SK-N-SH (cell line): Measurements from ENCODE around the gene PICALM. TPM values are rescaled to one million over a fixed set of nuclear protein-coding genes. Genes with fewer than 3 reads are reported as not detected.

Experiments used
- CTCF ChIA-PET: fragments of 300-600, 350-600 bp; formaldehyde crosslinking; extraction: SDS; loops from one replicate; lab custom pipeline; 2021; lab: Yijun Ruan, JAX
- POLR2A ChIA-PET: fragments of 350-600 bp; sonication (Branson Sonifier 250); formaldehyde crosslinking; extraction: SDS; loops from one replicate; lab custom pipeline; 2020; ENCODE audit warnings: antibody characterized with exemption, inconsistent platforms; lab: Yijun Ruan, JAX
- DNase-seq: peaks from one replicate; pipeline ENCODE4 v3.0.0; 2012
- H2AFZ ChIP-seq: fragments of 200-600 bp; sonication (generic); 2 replicates; pipeline ENCODE4 v1.8.1; 2016; ENCODE audit warnings: antibody characterized with exemption, mild to moderate bottlenecking, low read depth
- H3F3A ChIP-seq: fragments of 200-600 bp; sonication (generic); replicated peaks from 2 replicates; pipeline ENCODE3; 2016; ENCODE audit warnings: antibody characterized with exemption, mild to moderate bottlenecking; ENCODE audit not compliant: insufficient read depth
- H3K27ac ChIP-seq, 2 experiments: fragments of 200-500 bp in 1 of 2; fragments of 200-600 bp in 1 of 2; sonication (Bioruptor generic) in 1 of 2; sonication (generic), shearing (Covaris generic) in 1 of 2; 2 replicates each; pipeline versions ENCODE4 v1.5.1 to v1.6.1; 2014 to 2016; ENCODE audit warnings: low read depth in 2 of 2, inconsistent platforms in 1 of 2, low read length in 1 of 2, mild to moderate bottlenecking in 1 of 2, mixed read lengths in 1 of 2
- H3K27me3 ChIP-seq: fragments of 200-600 bp; sonication (generic), shearing (Covaris generic); 2 replicates; pipeline ENCODE4 v1.6.1; 2016; ENCODE audit warnings: mixed run types; ENCODE audit not compliant: insufficient read depth
- H3K36me3 ChIP-seq, 2 experiments: fragments of 200-500 bp in 1 of 2; fragments of 200-600 bp in 1 of 2; sonication (Bioruptor generic) in 1 of 2; sonication (generic) in 1 of 2; replicated peaks in 1 of 2; 2 replicates each; pipeline versions ENCODE3 to v1.5.1; 2014 to 2016; ENCODE audit warnings: low read length in 1 of 2, mild to moderate bottlenecking in 1 of 2; ENCODE audit not compliant: insufficient read depth in 2 of 2, control insufficient read depth in 1 of 2
- H3K4me1 ChIP-seq, 2 experiments: fragments of 200-500 bp in 1 of 2; fragments of 200-600 bp in 1 of 2; sonication (Bioruptor generic) in 1 of 2; sonication (generic), shearing (Covaris generic) in 1 of 2; 2 replicates each; pipeline versions ENCODE4 v1.5.1 to v1.6.1; 2014 to 2016; ENCODE audit warnings: low read depth in 1 of 2, low read length in 1 of 2, mixed run types in 1 of 2; ENCODE audit not compliant: insufficient read depth in 2 of 2, control insufficient read depth in 1 of 2
- H3K4me2 ChIP-seq: fragments of 200-600 bp; sonication (generic), shearing (Covaris generic); 2 replicates; pipeline ENCODE4 v1.6.1; 2017; ENCODE audit warnings: mixed run types
- H3K4me3 ChIP-seq, 2 experiments: fragments of 200-500 bp in 1 of 2; fragments of 200-600 bp in 1 of 2; sonication (Bioruptor generic) in 1 of 2; sonication (generic), shearing (Covaris generic) in 1 of 2; 2 replicates each; pipeline versions ENCODE4 v1.5.1 to v1.8.1; 2014 to 2016; ENCODE audit warnings: low read depth in 2 of 2, inconsistent platforms in 1 of 2, low read length in 1 of 2, mild to moderate bottlenecking in 1 of 2, mixed read lengths in 1 of 2, moderate library complexity in 1 of 2
- H3K79me2 ChIP-seq: fragments of 200-600 bp; sonication (generic); 2 replicates; pipeline ENCODE4 v1.8.1; 2017; ENCODE audit warnings: mild to moderate bottlenecking; ENCODE audit not compliant: insufficient read depth
- H3K9ac ChIP-seq: fragments of 200-600 bp; sonication (generic); 2 replicates; pipeline ENCODE4 v1.6.1; 2017; ENCODE audit warnings: mixed run types
- H3K9me2 ChIP-seq: fragments of 200-600 bp; sonication (generic); 2 replicates; pipeline ENCODE4 v1.6.1; 2017; ENCODE audit warnings: mixed run types
- H3K9me3 ChIP-seq: fragments of 200-600 bp; sonication (generic); 2 replicates; pipeline ENCODE4 v1.6.1; 2017; ENCODE audit warnings: mixed run types, mild to moderate bottlenecking, moderate library complexity
- H4K20me1 ChIP-seq: fragments of 200-600 bp; sonication (generic); 2 replicates; pipeline ENCODE4 v1.6.1; 2017; ENCODE audit warnings: mild to moderate bottlenecking, mixed run types; ENCODE audit not compliant: insufficient read depth
- FOXJ3 ChIP-seq: sonication (generic); formaldehyde crosslinking; IDR thresholded peaks from 2 replicates; pipeline ENCODE4 v1.5.1; 2020; ENCODE audit warnings: mild to moderate bottlenecking, missing genetic modification reagents
- MEF2A ChIP-seq: IDR thresholded peaks from 2 replicates; pipeline ENCODE4 v1.4.0; 2012; ENCODE audit warnings: low read depth, borderline replicate concordance
- NRF1 ChIP-seq: IDR thresholded peaks from 2 replicates; pipeline ENCODE4 v1.6.1; 2012; ENCODE audit warnings: low read depth, mild to moderate bottlenecking, low read length
- RCOR1 ChIP-seq: fragments of 150-350 bp; IDR thresholded peaks from 2 replicates; pipeline ENCODE4 v1.6.1; 2017; ENCODE audit warnings: antibody characterized with exemption, low read length
- SIN3A ChIP-seq: IDR thresholded peaks from 2 replicates; pipeline ENCODE4 v1.6.1; 2012; ENCODE audit warnings: low read depth, mild to moderate bottlenecking, low read length, moderate library complexity, borderline replicate concordance
- TCF12 ChIP-seq: IDR thresholded peaks from 2 replicates; pipeline ENCODE4 v1.4.0; 2012
- WGBS: methylation state at CpG from one replicate; pipeline ENCODE4 v1.1.6; 2017; ENCODE audit warnings: low lambda C conversion rate; 5-methylcytosine and 5-hydroxymethylcytosine counted together
- polyA plus RNA-seq, 3 experiments: library from polyadenylated mRNA; depleted of rRNA; stranded (reverse); fragments of >200 nt; gene quantifications; 2 replicates each; pipeline ENCODE4 v1.2.3, GENCODE V29; 2012
- TF ChIP-seq, protein P1 (sequence below): IDR thresholded peaks from 2 replicates; pipeline ENCODE4 v1.6.1; 2012; ENCODE audit warnings: mild to moderate bottlenecking, low read depth, low read length, moderate library complexity
- TF ChIP-seq, protein P2 (sequence below): IDR thresholded peaks from 2 replicates; pipeline ENCODE4 v1.4.0; 2012; ENCODE audit warnings: low read depth

PICALM gene
- polyA plus RNA-seq, 1 of the 3 experiments (the other 2 are of a cell fraction): 103 TPM

DNA sequence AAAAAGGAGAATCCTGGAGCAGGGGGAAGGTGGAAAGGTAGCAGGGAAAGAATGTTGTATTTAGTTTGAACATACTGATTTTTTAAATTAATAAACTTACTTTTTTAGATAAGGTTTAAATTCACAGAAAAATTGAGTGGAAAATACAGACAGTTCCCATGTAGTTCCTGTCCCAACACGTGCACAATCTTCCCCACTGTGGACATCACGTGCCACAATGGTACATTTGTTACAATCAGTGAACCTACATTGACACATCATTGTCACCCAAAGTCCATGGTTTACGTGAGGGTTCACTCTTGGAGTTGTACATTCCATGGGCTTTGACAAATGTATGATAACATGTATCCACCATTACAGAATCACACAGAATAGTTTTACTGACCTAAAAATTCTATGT is 10.5 kb upstream of the PICALM start (continued):
- TF ChIP-seq, protein P1, sequence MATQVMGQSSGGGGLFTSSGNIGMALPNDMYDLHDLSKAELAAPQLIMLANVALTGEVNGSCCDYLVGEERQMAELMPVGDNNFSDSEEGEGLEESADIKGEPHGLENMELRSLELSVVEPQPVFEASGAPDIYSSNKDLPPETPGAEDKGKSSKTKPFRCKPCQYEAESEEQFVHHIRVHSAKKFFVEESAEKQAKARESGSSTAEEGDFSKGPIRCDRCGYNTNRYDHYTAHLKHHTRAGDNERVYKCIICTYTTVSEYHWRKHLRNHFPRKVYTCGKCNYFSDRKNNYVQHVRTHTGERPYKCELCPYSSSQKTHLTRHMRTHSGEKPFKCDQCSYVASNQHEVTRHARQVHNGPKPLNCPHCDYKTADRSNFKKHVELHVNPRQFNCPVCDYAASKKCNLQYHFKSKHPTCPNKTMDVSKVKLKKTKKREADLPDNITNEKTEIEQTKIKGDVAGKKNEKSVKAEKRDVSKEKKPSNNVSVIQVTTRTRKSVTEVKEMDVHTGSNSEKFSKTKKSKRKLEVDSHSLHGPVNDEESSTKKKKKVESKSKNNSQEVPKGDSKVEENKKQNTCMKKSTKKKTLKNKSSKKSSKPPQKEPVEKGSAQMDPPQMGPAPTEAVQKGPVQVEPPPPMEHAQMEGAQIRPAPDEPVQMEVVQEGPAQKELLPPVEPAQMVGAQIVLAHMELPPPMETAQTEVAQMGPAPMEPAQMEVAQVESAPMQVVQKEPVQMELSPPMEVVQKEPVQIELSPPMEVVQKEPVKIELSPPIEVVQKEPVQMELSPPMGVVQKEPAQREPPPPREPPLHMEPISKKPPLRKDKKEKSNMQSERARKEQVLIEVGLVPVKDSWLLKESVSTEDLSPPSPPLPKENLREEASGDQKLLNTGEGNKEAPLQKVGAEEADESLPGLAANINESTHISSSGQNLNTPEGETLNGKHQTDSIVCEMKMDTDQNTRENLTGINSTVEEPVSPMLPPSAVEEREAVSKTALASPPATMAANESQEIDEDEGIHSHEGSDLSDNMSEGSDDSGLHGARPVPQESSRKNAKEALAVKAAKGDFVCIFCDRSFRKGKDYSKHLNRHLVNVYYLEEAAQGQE: no peak
- TF ChIP-seq RCOR1 (no peak), NRF1 (no peak), TCF12 (no peak)

DNA sequence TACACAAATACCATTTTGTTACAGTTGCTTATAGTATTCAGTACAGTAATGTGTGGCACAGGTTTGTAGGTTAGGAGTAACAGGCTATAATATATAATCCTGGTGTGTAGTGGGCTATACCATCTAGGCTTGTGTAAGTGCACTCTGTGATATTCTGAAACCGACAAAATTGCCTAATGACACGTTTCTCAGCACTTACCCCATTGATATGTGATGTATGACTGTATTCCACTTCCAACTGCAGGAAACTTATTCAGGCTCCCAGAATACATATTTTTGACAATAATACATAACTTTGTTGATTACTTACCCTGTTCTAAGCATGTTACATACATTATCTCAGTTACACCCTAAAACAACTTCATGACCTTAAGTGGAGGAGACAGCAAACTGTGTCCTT is 5.1 kb upstream of the PICALM start:
- CTCF ChIA-PET: no interaction called here
- WGBS: 74% methylated on average over 2 of the region's 2 CpGs
- H3K9me3 ChIP-seq: no peaks in the 10 kb centered on the region
- H3K27me3 ChIP-seq: no peaks in the 10 kb centered on the region
- H3K27ac ChIP-seq: no peak overlapping the region
- POLR2A ChIA-PET: no interaction called here
- no peak overlapping the region for H3K4me2 ChIP-seq
- no peak overlapping the region for H3K4me3 ChIP-seq
- H3K9me2 ChIP-seq: no peaks in the 10 kb centered on the region
- no peak overlapping the region for H3K9ac ChIP-seq
- no peak overlapping the region for H2AFZ ChIP-seq
- H3K36me3 ChIP-seq: no peaks in the 10 kb centered on the region
- H4K20me1 ChIP-seq: no peaks in the 10 kb centered on the region
- no peak for TF ChIP-seq SIN3A
- TF ChIP-seq FOXJ3 (CRISPR knock-in tag): no peak
- H3F3A ChIP-seq: peaks cover 12% of the 10 kb centered on the region
- DNase-seq: no peak
- H3K4me1 ChIP-seq: peaks cover 5 to 13% of the 10 kb centered on the region in 2 experiments
- H3K79me2 ChIP-seq: no peaks in the 10 kb centered on the region

DNA sequence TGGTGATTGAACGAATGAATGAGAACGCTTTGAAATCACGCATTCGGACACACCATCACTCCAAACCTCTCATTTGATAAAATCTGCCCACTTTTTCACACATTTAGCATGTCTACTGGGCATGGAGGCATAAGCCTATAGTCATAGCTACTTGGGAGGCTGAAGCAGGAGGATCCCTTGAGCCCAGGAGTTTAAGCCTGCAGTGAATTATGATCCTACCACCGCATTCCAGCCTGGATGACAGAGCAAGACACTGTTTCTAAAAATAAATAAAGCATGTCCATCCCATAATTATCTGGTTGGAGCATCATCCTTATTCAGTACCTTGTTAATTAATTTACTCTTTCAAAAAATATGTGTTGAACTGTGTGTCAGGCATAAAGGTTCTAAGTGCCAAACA is 3.3 kb upstream of the PICALM start:
- no peak overlapping the region for H2AFZ ChIP-seq
- H3K36me3 ChIP-seq: no peaks in the 10 kb centered on the region
- peak; percentile 40; the same call in 1 of the 2 replicates for TF ChIP-seq MEF2A
- TF ChIP-seq, protein P2, sequence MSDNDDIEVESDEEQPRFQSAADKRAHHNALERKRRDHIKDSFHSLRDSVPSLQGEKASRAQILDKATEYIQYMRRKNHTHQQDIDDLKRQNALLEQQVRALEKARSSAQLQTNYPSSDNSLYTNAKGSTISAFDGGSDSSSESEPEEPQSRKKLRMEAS: no peak
- peaks cover 16% of the 10 kb centered on the region for H3K79me2 ChIP-seq
- ChIA-PET CTCF (no interaction called here), POLR2A (no interaction called here)
- no peak overlapping the region for H3K4me3 ChIP-seq
- no peaks in the 10 kb centered on the region for H3K9me2 ChIP-seq
- no peaks in the 10 kb centered on the region for H3K27me3 ChIP-seq
- peaks cover 5 to 13% of the 10 kb centered on the region in 2 experiments for H3K4me1 ChIP-seq
- peaks cover 16% of the 10 kb centered on the region for H3F3A ChIP-seq
- peaks cover 7% of the 10 kb centered on the region for H4K20me1 ChIP-seq
- H3K27ac ChIP-seq: no peak overlapping the region
- H3K9ac ChIP-seq: no peak overlapping the region
- H3K4me2 ChIP-seq: no peak overlapping the region
- DNase-seq: no peak
- 95% methylated on average over 5 of the region's 5 CpGs for WGBS
- no peaks in the 10 kb centered on the region for H3K9me3 ChIP-seq
